GM19240 (cell line): ENCODE results near the gene PEAK1.

ENCODE experiments used
- DNase-seq: peaks from one replicate; pipeline ENCODE4 v3.0.0; 2011; ENCODE audit warnings: low spot score; ENCODE audit not compliant: insufficient read length

Gene PEAK1

GRCh38 chr15:77143191-77143590, 276.7 kb downstream of the PEAK1 start:
- DNase-seq: no peak

DNA sequence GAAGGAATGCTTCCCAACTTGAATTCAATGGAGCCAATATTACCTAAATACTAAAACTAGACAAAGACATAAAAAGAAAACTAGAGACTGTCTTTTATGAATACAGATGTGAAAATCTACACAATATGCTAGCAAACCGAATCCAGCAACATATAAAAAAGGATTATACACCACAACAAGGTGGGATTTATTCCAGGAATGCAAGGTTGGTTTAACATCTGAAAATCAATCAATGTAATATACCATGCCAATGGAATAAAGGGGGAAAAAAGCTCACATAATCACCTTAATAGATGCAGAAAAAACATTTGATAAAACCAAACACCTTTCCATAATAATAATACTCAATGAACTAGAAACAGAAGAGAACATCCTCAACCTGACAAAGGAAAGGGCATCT, 279.7 kb downstream of the PEAK1 start:
- DNase-seq: no peak

DNA sequence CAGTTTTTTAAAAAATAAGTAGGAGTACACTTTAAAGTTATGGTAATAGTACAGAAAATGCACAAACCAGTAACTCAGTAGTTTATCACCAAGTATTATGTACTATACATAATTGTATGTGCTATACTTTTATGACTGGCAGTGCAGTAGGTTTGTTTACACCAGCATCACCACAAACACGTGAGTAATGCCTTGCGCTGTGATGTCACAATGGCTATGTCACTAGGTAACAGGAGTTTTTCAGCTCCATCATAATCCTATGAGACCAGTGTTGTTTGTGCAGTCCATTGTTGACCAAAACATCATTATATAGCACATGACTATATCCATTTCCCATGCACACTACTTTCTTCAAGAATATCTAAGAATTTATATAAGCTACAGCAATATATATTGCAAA, 280.6 kb downstream of the PEAK1 start:
- DNase-seq: no peak

GRCh38 chr15:77138167-77138522, 281.8 kb downstream of the PEAK1 start:
- DNase-seq: no peak

DNA sequence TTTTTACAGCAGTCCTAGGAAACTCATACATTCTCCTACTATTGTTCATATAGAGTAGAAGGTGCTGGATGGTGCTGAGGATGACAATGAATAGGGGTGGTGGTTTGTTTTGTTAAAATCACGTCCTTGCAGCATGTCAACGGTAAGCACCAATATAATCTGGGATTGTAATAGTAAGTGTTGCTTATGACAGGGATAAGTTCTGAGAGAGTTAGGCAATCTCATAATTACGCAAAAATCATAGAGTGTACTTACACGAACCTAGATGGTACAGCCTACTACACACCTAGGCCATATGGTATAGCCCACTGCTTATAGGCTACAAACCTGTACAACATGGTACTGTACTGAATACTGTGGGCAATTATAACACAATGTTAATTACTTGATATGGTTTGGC, 284.7 kb downstream of the PEAK1 start:
- no peak for DNase-seq

DNA sequence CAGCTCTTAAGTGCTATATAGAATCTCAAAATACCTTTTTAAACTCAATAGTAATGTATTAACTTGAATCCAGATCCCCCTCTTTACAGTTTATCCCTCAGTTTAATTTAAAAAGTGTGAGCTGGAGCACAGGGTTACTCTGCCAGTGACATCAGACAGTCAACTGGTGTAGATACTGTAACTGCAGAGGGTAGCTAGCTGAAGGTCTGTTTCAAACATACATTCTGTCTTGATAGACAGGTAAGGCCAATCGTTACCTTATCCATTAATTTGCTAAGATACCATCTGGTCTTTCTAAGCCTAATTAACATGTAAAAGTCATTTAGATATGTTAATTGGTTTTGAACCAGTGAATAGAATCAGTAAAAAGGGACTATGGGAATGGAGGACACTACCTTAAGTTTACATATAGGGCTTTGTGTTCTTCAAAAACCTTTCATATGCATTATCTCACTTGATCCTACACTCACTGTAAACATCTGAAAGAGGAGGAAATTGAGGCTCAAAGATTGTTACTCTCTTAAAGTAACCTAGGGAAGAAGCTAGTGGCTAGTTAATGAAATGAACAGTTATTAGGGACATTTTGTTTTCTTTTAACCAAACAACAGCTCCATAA, 289.5 kb downstream of the PEAK1 start:
- DNase-seq: no peak

GRCh38 chr15:77127626-77128025, 292.3 kb downstream of the PEAK1 start:
- DNase-seq: no peak

GRCh38 chr15:77126529-77127326, 293.2 kb downstream of the PEAK1 start:
- no peak for DNase-seq

- DNase-seq: no peak
Measured at GRCh38 chr15:77123854-77124253, 296.1 kb downstream of the PEAK1 start.

DNA sequence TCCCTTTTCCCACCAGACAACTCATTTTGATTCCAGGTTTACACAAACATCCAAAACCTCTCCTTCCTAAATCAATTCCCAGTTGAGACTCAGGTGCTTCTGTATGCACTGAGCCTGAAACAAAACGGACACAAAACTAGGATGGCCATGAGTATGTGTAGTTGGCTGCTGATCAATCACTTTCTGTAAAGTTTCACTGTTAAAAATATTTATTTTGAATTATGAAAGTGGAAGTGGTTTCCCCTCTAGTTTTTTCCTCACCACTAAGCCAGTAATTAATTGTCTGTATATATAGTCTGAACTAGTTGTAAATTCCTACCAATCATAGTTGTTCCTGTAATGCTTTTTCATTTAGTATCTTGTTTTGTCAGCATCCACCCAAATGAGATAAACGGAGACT, 297.3 kb downstream of the PEAK1 start:
- DNase-seq: no peak

DNA sequence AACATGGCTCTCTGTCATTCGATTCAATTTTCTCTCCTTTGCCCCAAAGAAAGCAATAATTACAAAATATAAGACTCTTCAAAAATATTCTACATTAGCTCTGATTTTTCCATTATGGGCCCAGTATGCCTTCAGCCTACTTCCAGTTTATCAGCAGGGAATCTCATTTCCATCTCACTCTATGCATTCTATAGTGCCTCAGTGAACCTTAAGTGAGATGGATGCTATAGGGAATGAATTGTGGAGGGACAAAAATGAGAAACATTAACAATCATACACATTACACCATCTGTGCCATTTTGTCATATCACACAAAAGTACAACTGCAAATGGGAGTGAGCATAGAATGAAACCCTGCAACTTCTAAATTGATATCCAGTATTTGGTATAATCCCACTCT, 298.3 kb downstream of the PEAK1 start:
- DNase-seq: no peak

- DNase-seq: no peak
Measured at GRCh38 chr15:77120576-77120975, 299.3 kb downstream of the PEAK1 start.

- DNase-seq: no peak
Measured at GRCh38 chr15:77119446-77119845, 300.5 kb downstream of the PEAK1 start.

- no peak for DNase-seq
Measured at GRCh38 chr15:77118882-77119321, 301.0 kb downstream of the PEAK1 start.

DNA sequence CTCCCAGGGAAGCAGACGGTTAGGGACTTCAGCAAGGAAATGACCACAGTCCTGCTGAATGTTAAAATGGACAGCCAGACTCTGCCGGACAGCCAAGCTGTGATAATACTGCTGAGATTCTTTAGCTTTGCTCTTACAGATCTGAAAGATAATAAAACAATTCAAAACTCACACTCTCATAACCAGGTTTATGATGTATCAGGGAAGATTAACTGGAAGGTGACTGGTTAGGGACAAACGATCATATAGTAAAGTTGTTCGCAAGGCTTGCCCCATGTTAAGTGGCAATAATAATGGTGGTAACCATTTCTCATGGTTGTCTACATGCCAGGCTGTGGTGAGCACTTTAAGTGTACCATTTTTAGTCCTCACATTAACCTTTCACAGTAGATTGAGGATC, 304.7 kb downstream of the PEAK1 start:
- no peak for DNase-seq

GRCh38 chr15:77112838-77113504, 306.9 kb downstream of the PEAK1 start:
- no peak for DNase-seq

- DNase-seq: no peak
Measured at GRCh38 chr15:77111789-77112188, 308.1 kb downstream of the PEAK1 start.

DNA sequence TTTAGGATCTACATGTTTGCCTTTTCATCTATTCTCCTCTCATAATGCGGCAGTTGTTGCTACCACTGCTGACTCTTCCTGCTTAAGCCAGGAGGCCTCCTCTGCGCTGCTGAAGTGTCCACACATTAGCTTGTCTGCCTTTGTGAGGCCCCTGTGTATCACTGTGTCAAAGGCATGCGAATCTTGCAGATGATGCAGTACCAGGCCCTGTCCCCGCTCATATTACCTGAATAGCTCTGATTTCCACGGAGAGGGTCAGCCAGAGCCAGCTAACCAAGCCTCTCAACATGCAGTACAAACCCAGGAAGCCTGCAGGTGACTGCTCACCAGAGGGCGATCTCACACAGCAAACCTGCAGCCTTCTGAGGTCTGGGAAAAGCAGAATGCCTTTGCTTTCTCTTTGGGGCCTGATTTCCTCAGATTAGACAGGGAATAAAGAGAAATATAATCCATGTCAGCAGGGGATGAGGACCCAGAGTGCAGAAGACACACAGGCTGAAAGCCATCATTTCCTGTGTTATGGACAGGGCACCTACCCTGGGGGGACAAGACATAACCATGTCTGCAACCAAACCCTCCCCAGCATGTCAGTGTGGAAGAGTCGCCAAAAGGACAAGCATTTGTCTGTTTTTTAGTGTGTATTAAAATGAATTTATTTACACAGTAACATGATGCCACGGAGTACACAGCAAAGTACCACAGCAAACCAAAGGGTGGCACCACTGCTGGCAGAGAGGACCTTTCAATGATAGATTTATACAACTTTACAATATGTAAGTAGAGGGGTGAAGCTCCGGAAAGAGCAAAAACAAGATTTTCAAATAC, 312.2 kb downstream of the PEAK1 start:
- DNase-seq: no peak

DNA sequence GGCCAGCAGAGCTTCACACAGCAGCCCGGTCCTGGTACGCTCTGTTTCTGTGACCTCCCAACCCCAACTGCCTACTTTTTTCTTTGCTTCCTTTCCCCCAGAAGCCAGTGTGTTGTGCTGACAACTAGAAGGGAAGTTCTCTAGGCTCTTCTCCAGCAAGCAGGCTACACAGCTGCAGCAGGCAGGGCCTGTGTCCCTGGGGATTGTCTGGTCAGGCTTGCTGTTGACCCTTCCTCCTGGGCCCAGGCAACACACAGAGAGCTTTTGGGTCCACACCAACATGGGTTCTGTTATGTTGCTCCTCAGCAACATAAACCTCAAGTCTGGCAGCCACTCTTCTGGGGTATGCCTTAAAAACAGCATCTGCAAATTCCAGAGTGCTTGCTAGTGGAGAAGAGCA, 312.8 kb downstream of the PEAK1 start:
- DNase-seq: no peak

DNA sequence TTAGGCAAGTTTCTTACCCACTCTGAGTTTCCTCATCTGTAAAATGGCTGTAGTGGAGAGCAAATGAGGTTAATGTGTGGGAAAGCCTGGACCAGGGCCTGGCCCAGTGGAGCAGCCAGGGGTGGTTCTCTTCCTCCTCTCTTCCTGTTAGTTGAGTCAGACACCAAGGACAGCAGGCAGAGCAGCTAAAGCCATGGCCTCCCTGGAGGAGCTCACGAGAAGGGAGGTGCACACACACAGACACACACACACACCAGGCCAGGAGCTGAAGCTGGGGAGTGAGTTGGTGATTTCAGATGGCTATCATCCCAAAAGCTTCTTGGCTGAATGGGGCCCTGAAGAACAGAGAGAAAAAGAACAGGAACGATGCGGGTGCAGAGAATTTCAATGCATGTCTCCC, 315.7 kb downstream of the PEAK1 start:
- DNase-seq: no peak

DNA sequence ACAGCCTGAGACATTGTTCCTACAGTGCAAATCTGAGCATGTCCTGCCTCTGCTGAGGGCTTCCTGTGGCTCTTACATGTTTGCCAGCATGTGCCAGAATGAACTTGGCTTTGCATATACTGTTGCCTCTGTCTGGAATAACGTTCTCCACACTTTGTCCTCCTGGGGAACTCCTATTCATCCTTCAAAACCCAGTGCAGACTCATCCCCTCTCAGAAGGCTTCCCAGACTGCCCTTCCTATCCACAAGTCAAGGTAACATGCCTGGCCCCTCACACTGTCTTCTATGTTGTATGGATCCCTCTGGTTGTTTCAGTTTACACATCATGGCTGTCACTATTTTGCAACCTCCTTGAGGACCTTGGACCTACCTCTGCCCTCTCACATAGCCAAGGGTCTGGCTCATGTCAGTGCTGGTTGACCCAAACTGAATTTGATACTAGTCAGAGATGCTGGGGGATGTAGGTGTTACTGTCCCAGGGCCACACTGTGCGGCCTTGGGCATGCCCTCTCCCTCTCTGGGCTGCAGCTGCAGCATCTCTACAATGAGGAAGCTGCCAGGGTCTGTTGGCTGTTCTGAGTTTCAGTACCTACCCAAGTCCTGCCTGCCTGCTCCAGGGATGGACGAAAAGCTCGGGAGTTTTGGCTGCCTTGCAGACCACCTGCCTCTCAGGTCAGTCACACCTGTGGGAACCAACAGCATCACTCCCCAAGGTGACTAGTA, 320.0 kb downstream of the PEAK1 start:
- no peak for DNase-seq
